ENCODE data around the gene UMODL1.

UMODL1 gene

GRCh38 chr21:42137191-42137904, 66.2 kb downstream of the UMODL1 start:
- no peak for DNase-seq

- no peak for DNase-seq
These were observed 69.2 kb downstream of the UMODL1 start for GRCh38 chr21:42140196-42140934.

GRCh38 chr21:42141643-42142042, 70.5 kb downstream of the UMODL1 start:
- no peak for DNase-seq

GRCh38 chr21:42142141-42142540, 71.0 kb downstream of the UMODL1 start:
- no peak for DNase-seq

GRCh38 chr21:42142627-42143026, 71.5 kb downstream of the UMODL1 start:
- DNase-seq = no peak

GRCh38 chr21:42143111-42143510, 72.0 kb downstream of the UMODL1 start:
- no peak for DNase-seq

GRCh38 chr21:42144221-42144620, 73.1 kb downstream of the UMODL1 start:
- no peak for DNase-seq

- DNase-seq = no peak
These were observed 73.8 kb downstream of the UMODL1 start for GRCh38 chr21:42144679-42145568.

- peak; percentile 58 for DNase-seq
These were observed 74.6 kb downstream of the UMODL1 start for GRCh38 chr21:42145569-42146272.

- DNase-seq = no peak
These were observed 75.2 kb downstream of the UMODL1 start for GRCh38 chr21:42146273-42146805.

- DNase-seq = no peak
These were observed 75.7 kb downstream of the UMODL1 start for GRCh38 chr21:42146821-42147220.

- no peak for DNase-seq
These were observed 76.4 kb downstream of the UMODL1 start for GRCh38 chr21:42147386-42148020.

- no peak for DNase-seq
These were observed 77.0 kb downstream of the UMODL1 start for GRCh38 chr21:42148097-42148496.

GRCh38 chr21:42148584-42148983, 77.5 kb downstream of the UMODL1 start:
- DNase-seq = no peak

- no peak for DNase-seq
These were observed 78.7 kb downstream of the UMODL1 start for GRCh38 chr21:42149656-42150473.

- no peak for DNase-seq
These were observed 79.5 kb downstream of the UMODL1 start for GRCh38 chr21:42150474-42151085.

GRCh38 chr21:42151148-42151947, 80.2 kb downstream of the UMODL1 start:
- no peak for DNase-seq

- DNase-seq = no peak
These were observed 80.8 kb downstream of the UMODL1 start for GRCh38 chr21:42151948-42152220.

GRCh38 chr21:42153046-42153686, 82.0 kb downstream of the UMODL1 start:
- no peak for DNase-seq

GRCh38 chr21:42153746-42154145, 82.6 kb downstream of the UMODL1 start:
- DNase-seq = no peak
